GM13977 (cell line): Measurements from ENCODE around the gene PRKD1.
"Not testable (repeated sequence)": the region's sequence is repeated elsewhere in the genome, so short reads cannot be mapped to it uniquely, and the experiment has no call there.

Experiments used
- DNase-seq: peaks from one replicate; pipeline ENCODE4 v3.0.0; 2012; ENCODE audit warnings: low spot score
- CTCF ChIP-seq: IDR thresholded peaks from 2 replicates; pipeline ENCODE4 v1.5.1; 2012; ENCODE audit warnings: mild to moderate bottlenecking, control low read depth; ENCODE audit not compliant: insufficient read depth; ENCODE audit errors: extremely low read depth, missing control alignments
- in situ Hi-C: fragments of 300-500 bp; cut with MboI; formaldehyde crosslinking; loops from one replicate; pipeline ENCODE4 v1.12.0; 2022; ENCODE audit warnings: low sequenced_read_pairs, low pct_unique_long_range_greater_than_20kb, mixed read lengths, inconsistent platforms; ENCODE audit not compliant: unreplicated experiment

Gene PRKD1

DNA sequence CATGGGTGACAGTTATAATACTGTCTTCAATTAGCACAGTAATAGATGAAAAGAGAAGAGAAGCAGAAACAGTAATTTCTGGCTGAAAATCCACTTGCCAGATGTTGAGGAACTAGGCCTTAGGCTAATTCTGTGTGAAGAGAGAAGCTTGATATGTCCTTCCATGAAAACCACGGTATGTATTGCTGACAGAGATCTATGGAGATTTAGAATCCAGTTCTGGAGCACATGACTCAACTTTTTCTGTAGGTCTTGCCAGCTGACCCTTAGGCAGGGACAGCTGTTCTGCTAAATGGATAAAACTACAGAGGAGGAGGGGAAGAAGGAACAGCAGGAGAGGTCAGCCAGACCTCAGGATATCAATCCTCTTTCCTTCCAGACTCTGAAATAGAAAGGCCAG lies 211.5 kb downstream of the PRKD1 start:
- in situ Hi-C loops = no loop called here
- no peak for DNase-seq
- no peak for TF ChIP-seq CTCF

DNA sequence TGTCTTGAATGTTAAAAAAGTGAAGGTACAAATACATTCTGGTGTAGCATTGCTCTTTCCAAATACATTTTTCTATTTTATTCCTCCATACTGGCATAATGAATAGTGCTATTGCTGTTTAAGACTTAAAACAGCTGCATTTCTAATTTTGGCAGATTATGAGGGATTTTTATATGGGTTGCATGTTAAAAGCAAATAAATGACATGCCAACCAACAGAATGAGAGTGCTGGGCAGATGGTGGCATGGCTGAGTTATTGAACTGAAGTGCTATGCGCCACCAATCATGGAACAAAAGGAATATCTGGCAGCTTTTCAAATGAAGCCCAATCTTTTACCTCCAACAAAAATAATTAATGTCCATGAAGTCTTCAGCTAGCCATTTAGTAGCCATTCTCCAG lies 215.0 kb downstream of the PRKD1 start:
- in situ Hi-C loops = no loop called here
- DNase-seq = no peak
- no peak for TF ChIP-seq CTCF

DNA sequence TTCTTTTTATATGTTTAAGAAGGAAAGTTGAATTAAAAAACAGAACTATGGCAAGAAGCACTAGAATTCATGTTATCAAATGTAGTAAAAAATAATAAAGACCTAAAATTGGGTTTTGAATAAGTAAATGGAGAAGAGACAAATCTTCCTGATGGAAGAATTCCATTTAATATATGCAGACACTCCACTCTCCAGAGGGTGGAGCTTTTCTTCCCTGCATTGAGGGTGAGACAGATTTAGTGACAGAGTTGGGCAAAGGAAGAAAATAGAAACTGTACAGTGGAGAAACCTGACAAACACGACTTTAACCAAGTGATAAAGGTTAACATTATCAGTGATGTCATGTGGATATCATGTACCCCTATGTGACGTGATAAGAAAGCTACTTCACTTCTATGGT lies 217.6 kb downstream of the PRKD1 start:
- in situ Hi-C loops = no loop called here
- no peak for TF ChIP-seq CTCF
- DNase-seq = no peak

- TF ChIP-seq CTCF = no peak
- DNase-seq = no peak
- in situ Hi-C loops = no loop called here
Measured at GRCh38 chr14:29709490-29709889, 218.2 kb downstream of the PRKD1 start.

GRCh38 chr14:29706700-29707099 lies 220.9 kb downstream of the PRKD1 start:
- TF ChIP-seq CTCF = no peak
- DNase-seq = no peak
- in situ Hi-C loops = no loop called here

DNA sequence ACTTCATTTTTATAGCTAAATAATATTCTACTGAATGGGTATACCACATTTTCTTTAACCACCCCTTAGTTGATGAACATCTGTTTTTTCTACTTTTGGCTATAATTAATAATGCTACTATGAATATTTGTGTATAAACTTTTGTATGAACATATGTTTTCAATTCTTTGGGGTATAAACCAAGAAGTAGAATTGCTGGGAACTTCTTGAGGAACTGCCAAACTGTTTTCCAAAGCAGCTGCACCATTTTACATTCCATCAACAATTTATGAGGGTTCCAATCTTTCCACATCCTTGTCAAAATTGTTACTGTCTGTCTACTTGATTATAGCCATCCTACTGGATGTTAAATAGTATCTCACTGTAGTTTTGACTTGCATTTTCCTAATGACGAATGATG lies 221.8 kb downstream of the PRKD1 start:
- TF ChIP-seq CTCF = no peak
- no peak for DNase-seq
- in situ Hi-C loops = no loop called here

DNA sequence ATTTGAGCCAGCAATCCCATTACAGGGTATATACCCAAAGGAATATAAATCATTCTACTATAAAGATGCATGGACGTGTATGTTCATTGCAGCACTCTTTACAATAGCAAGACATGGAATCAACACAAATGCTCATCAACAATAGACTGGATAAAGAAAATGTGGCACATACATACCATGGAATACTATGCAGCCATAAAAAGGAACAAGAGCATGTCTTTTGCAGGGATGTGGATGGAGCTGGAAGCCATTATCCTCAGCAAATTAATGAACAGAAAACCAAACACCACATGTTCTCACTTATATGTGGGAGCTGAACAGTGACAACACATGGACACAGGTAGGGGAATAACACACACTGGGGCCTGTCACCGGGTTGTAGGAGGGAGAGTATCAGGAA lies 238.1 kb downstream of the PRKD1 start:
- DNase-seq, in situ Hi-C loops: not testable (repeated sequence)

- DNase-seq = no peak
- in situ Hi-C loops = no loop called here
- no peak for TF ChIP-seq CTCF
Measured at GRCh38 chr14:29687866-29688265, 239.8 kb downstream of the PRKD1 start.
